HL-60 (cell line): ENCODE data around the gene NPY2R.

Source experiments
- CTCF ChIP-seq: IDR thresholded peaks from one replicate; pipeline ENCODE4 v1.5.1; 2011; ENCODE audit warnings: low read length, control low read depth, inconsistent platforms; ENCODE audit not compliant: insufficient read depth
- POLR2AphosphoS5 ChIP-seq: IDR thresholded peaks from 2 replicates; pipeline ENCODE4 v1.6.1; 2012; ENCODE audit warnings: low read depth

- TF ChIP-seq POLR2AphosphoS5 (no peak), CTCF (no peak)
These were observed 11.6 kb downstream of the NPY2R start for GRCh38 chr4:155220025-155220424.
